ENCODE results near the gene SLC38A8.

- TF ChIP-seq CTCF (IDR thresholded peaks at IDR 0.05) (no peak), ZFX (IDR thresholded peaks at IDR 0.05; ENCODE audit: borderline replicate concordance) (no peak)
Observed at GRCh38 chr16:84036131-84036530, 6.5 kb downstream of the SLC38A8 start.
